GM21717 (cell line): ENCODE data around the gene CD248.
"Not testable (repeated sequence)": the region's sequence is repeated elsewhere in the genome, so short reads cannot be mapped to it uniquely, and the experiment has no call there.

ENCODE experiments used
- ATAC-seq: cut with Tn5 transposase; IDR thresholded peaks from one replicate; pipeline ENCODE4 v1.9.1; 2021; ENCODE audit warnings: mild to moderate bottlenecking, moderate library complexity; ENCODE audit not compliant: unreplicated experiment

CD248 gene

GRCh38 chr11:66329165-66329673 lies 12.4 kb upstream of the CD248 start:
- no peak for ATAC-seq

- no peak for ATAC-seq
Observed at GRCh38 chr11:66328302-66329144, 11.7 kb upstream of the CD248 start.

GRCh38 chr11:66328031-66328301 lies 11.1 kb upstream of the CD248 start:
- ATAC-seq: no peak

GRCh38 chr11:66327171-66328030 lies 10.6 kb upstream of the CD248 start:
- ATAC-seq: no peak

GRCh38 chr11:66326261-66327111 lies 9.6 kb upstream of the CD248 start:
- ATAC-seq: no peak

GRCh38 chr11:66325263-66325671 lies 8.4 kb upstream of the CD248 start:
- ATAC-seq: no peak

GRCh38 chr11:66324664-66325063 lies 7.8 kb upstream of the CD248 start:
- ATAC-seq: no peak

GRCh38 chr11:66323684-66324083 lies 6.8 kb upstream of the CD248 start:
- ATAC-seq: no peak

- no peak for ATAC-seq
Observed at GRCh38 chr11:66322732-66323427, 6.0 kb upstream of the CD248 start.

- ATAC-seq: no peak
Observed at GRCh38 chr11:66321606-66322005, 4.8 kb upstream of the CD248 start.

- ATAC-seq: not testable (repeated sequence)
Observed at GRCh38 chr11:66320748-66321147, 3.9 kb upstream of the CD248 start.

GRCh38 chr11:66320289-66320688 lies 3.4 kb upstream of the CD248 start:
- not testable (repeated sequence) for ATAC-seq

GRCh38 chr11:66318600-66318970 lies 1.7 kb upstream of the CD248 start:
- ATAC-seq: no peak

- no peak for ATAC-seq
Observed at GRCh38 chr11:66317723-66318599, 1.1 kb upstream of the CD248 start.

GRCh38 chr11:66317322-66317722 lies 478 bp upstream of the CD248 start:
- ATAC-seq: no peak

GRCh38 chr11:66315921-66316811 lies 678 bp downstream of the CD248 start:
- no peak for ATAC-seq

GRCh38 chr11:66315498-66315885 lies 1.4 kb downstream of the CD248 start:
- ATAC-seq: no peak
